ENCODE results near the gene ZNF674.
"Not testable (repeated sequence)": the region's sequence is repeated elsewhere in the genome, so short reads cannot be mapped to it uniquely, and the experiment has no call there.

Gene ZNF674

GRCh38 chrX:46461660-46462191 is 83.5 kb downstream of the ZNF674 start:
- no peak for DNase-seq

GRCh38 chrX:46460801-46461659 is 84.2 kb downstream of the ZNF674 start:
- not testable (repeated sequence) for DNase-seq

DNA sequence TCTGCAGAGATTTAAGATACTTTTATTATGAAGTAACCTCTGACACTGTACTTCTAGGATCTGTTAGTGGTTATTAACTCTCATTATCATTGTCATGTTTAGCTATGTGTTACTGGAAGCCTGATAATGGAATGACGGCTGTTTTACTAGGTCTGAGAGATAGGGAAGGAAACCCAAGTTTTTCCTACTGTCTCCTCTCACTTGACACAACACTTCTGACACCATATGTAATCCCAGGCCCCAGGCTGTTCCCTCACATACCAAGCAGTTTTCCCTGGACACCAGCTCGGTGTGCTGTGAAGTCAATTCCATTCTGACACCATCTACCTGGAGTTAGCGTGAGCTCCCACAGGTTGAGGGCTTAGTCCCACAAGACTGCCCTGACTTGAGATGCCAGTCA is 85.6 kb downstream of the ZNF674 start:
- DNase-seq: no peak

DNA sequence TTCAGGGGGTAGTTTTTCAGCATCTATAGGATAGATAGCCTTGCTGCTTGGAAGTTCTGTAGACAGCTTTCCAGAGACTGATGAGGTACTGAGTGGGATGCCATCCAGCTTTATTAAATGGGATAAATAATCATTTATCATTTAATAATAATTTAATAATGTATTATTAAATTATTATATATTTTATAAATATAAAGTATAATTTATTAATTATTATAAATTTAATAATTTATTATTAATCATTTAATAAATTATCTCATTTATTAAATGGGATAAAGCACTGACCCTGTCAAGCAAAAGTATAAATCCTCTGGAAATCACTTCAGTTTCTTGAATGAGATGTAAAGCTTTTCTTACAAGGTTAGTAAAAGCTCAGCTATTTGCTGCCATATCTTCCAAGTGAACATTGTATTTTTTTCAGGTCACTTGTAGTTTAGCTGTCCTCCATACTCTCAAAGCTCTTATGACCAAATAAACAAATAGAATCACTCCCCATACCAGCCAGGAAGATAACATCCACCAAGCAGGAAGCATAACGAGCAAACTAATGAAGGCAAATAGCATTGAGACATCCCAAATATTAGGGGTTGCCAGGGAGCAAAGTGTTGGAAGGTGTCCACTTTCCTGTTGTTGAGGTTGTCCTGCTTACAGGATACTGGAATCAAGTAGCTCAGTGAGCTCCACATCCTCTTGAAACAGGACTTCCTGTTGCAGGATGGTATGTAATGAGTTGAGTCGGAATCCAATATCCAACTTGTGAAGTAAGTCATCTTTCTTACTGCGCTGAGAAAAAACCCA is 88.9 kb downstream of the ZNF674 start:
- no peak for DNase-seq
